Urothelium cell line (cell line): ENCODE results near the gene DCTN4.
"Not testable (repeated sequence)": the region's sequence is repeated elsewhere in the genome, so short reads cannot be mapped to it uniquely, and the experiment has no call there.

Source experiments
- DNase-seq: peaks from one replicate; pipeline ENCODE4 v3.0.0; 2011; ENCODE audit warnings: low spot score, mixed read lengths
- FAIRE-seq: peaks from 2 replicates; lab custom pipeline; 2011; peaks lifted over from hg19 to GRCh38; lab: Jason Lieb, UNC

Gene DCTN4

DNA sequence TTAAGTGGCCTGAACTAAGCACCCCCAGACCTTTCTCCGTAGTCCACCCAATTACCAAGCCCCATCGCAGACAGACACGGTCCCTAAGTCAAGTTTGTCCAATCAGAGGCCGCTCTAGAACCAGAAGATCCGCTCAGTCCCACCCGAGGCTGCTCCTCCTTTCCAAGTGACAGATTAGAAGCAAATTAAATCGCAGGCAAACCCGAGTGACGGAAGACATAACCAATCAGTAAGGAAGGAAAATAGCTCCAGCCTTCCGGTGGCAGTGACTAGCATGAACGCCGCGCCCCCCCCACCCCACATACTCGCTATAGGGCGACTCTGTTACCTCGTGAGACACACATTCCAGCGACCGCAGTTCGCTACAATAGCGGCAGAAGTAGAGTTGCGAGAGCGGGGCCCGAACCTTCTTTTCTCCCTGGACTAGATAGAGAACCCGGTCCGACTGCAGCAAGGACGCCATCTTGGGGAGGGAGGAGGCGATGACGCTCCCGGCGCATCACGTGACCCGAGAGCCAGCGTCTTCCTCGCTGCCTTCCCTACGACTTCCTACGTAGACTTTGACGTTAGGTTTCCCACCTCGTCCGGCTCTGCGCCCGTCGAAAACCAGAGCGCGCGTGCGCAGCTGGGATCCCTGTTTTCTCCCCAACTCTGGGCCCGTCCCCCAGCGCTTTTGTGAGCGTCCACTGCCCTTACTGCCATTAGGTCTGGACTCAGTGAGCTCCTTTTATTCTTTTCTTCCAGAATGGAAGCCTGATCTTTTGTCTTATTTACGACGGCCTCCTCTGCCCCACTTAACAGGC is at the start of gene DCTN4:
Gene DCTN4, minus strand, starts transcription at position 487 of the 803 bp plus-strand sequence. Its CDS starts 24 bp downstream, at position 463.
- FAIRE-seq (no peak), DNase-seq (peak; percentile 97)

DNA sequence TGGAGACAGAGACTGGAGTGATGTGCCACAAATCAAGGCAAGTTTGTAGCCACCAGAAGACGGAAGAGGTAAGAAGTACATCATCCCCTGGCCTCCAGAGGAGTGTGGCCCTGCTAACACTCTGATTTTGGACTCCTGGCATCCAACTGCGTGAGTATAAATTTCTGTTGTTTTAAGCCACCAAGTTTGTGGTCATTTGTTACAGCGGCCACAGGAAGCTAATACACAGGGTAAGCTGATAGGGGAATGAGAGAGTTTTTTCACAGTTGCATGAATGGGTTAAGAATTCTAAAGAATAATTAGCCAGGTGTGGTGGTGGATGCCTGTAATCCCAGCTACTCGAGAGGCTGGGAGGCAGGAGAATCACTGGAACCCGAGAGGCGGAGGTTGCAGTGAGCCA is 45.6 kb upstream of the DCTN4 start:
- DNase-seq = no peak
- FAIRE-seq = no peak

DNA sequence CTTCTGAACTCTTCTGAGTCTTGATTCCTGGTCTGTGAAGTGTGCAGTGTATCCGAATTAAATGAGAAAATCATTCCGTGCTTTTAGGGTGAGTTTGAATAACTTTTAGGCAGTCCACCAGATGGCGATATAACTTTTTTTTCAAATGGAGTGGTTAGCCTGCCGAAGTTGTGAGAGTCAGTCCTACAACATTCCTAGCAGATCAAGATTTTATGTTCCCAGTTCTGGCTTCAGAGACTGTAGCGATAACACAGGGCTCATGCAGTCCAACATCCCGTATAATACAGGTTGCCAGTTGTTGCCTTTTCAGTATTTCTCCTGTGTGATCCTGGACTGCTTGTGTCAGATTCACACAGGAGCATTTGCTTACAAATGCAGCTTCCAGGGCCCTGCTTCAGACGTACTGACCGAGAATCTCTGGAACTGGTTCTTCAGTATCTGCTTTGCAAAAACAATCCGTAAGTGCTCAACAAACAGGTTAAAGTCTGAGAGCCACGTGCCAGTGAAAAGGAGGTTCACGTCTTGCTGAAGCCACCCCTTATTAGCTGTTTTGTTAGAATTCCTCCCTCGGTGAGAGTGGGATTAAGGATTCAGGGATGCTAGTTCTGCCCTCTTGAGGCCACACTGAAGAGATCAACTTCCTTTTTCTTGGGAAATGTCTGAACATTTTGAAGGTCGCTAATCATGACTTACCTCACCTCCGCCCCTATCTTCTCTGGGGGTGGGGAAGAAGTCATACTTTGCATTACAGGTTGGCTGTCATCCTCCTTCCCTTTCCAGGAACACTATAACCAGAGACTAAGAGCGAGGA is 42.5 kb upstream of the DCTN4 start:
- FAIRE-seq (peak; percentile 85), DNase-seq (peak; percentile 73)

DNA sequence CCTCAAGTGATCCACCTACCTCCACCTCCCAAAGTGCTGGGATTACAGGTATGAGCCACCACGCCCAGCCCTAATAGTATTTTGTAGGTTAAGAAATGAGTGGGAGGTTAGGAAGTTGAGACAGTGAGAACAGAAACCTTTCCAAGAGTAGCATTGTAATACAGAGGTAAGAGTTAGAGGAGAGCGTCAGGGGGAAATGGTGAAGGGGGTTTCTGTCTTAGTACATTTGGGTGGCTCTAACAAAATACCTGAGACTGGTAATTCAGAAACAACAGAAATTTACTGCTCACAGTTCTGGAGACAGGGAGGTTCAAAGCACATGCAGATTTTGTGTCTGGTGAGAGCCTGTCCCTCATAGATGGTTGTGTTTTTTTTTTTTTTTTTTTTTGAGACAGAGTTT is 38.6 kb upstream of the DCTN4 start:
- DNase-seq (no peak), FAIRE-seq (no peak)

DNA sequence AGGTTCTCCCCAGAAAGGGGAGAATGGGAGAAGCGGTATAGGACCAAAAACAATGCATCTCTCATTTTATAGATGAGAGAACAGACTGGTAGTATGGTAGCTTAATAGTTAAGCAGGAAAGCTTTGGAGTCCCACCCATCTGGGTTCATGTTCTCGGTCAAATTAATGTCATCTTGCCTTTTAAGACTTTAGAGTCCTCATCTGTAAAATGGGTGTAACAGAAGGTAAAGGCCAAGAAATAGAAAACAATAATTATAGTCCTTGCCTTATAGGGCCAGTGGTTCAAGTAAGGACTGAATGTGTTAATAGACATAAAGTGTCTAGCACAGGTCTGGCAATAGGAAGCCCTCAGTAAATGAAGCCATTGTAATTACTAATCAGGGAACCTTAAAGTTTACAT is 36.1 kb upstream of the DCTN4 start:
- DNase-seq = no peak
- no peak for FAIRE-seq

DNA sequence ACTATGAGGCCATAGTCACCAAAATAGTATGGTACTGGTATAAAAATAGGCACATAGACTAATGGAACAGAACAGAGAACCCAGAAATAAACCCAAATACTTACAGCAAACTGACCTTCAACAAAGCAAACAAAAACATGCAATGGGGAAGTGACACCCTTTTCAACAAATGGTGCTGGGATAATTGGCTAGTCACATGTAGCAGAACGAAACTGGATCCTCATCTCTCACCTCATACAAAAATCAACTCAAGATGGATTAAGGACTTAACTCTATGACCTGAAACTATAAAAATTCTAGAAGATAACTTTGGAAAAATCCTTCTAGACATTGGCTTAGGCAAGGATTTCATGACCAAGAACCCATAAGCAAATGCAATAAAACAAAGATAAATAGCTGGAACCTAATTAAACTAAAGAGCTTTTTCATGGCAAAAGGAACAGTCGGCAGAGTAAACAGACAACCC is 34.6 kb upstream of the DCTN4 start:
- not testable (repeated sequence) for FAIRE-seq

DNA sequence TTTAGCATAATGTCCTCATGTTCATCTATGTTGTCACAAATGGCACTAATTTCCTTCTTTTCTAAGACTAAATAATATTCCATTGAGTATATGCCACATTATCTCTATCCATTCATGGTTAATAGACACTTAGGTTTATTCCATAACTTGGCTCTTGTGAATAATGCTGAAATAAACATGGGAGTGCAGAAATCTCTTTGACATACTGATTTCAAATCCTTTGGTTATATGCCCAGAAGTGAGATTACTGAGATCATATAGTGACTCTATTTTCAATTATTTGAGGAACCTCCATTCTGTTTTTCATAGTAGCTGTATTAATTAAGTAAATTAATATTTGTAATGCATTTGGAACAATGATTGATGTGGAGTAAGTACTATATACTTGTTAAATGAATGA is 32.7 kb upstream of the DCTN4 start:
- FAIRE-seq = no peak
- no peak for DNase-seq

More for the DNA sequence above, 34.6 kb upstream of the DCTN4 start:
- DNase-seq = not testable (repeated sequence)

DNA sequence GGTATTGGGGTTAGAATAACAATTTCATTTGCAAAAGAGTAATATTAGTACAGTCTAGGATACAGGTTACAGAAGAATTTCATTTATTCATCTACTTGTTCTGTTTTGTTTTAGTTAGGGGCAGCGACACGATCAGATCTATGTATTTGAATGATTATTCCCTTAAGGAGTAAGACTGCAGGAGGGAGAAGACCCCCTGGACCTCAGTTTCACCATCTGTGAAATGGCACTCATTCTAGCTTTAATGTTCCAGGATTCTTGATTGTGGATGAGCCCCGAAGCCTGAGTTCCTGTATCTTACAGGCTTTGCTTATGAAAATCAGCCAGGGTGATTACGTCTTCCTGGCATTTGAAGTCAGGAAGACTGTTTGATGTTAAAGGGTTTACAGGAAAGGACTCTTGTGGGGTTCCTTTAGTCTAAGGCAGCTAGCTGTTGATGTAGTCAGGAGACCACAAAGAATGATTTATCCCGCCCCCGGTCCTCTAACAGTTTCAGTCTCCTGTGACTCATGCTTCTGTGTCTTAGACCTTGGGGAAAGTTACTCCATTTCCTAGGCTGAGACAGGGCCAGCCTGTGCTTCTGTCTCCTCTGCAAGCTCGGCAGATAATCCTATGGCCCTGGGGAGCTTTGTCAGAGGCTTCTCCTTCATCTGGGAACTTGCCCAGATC is 31.3 kb upstream of the DCTN4 start:
- DNase-seq = peak; percentile 84
- no peak for FAIRE-seq

DNA sequence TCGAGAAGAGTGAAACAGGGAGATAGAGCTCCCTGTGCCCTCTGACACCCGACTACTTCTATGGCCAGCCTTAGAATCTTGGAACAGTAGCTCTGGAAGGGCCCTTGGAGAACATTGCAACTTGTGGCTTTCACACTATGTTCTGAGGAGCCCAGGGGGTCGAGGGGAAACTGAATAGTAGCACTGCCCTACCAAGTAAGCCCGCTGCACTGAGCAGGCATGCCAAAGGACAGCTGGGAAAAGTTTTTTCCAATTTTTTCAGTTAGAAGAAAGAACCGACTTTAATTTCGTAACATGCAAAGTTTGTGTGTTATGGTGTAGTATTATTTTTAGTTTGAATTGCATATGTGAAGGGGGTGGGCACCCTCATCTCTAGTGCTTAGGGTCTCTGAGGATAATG is 30.6 kb upstream of the DCTN4 start:
- no peak for FAIRE-seq
- no peak for DNase-seq

DNA sequence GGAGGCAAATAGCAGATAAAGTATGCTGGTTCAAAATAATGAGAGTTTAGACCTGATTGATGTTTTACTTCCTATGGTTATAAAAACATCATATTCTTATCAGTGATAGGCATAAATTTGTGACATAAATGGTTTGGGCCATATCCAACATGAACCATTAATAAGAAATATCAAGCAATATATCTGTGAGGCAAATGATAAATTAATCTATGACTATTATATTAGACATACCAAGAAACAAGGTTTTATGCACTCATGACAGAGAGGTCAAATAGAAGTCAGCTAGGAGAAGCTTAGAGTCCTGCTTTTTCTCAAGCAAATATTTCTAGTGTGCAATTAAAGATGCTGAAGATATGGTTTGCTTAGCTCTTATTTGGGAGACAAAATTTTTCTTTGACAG is 30.2 kb upstream of the DCTN4 start:
- no peak for FAIRE-seq

DNA sequence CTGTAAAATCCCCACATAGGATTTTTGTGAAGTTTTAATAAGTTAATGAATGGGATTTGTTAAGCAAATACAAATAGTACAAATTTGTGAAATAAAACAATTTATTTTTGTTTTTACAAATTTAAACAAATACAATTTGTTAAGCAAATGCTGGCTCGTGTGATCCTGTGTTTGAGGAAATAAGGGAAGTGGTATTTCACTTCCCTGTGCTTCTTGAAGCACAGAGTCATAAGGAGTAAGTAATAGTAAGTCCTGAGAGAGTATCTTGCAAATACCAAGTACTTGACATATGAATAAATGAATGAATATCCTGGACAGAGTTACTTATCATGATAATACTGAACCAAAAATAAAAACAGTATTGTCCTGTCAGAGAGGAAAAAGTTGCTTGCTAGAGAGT is 28.8 kb upstream of the DCTN4 start:
- FAIRE-seq (no peak), DNase-seq (no peak)

More for the DNA sequence above, 30.2 kb upstream of the DCTN4 start:
- DNase-seq = no peak

DNA sequence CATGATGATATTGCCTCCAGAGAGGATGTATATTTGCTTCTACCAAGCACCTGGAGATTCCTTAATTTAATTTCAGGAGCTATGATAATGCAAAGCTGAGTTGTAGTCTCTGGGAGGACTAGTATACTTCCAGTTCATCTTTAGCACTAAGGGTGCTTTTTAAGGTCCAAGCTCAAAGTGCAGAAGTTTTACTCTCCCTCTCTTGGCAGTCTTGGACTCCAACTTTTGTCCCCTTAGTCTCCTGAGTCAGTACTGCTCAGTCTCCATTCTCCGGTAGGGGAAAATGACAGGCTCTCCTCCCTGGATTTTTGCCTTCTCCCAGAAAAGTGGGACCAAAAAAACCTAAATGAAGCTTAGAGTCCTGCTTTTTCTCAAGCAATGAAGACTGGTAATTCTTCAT is 28.1 kb upstream of the DCTN4 start:
- DNase-seq (no peak), FAIRE-seq (no peak)

DNA sequence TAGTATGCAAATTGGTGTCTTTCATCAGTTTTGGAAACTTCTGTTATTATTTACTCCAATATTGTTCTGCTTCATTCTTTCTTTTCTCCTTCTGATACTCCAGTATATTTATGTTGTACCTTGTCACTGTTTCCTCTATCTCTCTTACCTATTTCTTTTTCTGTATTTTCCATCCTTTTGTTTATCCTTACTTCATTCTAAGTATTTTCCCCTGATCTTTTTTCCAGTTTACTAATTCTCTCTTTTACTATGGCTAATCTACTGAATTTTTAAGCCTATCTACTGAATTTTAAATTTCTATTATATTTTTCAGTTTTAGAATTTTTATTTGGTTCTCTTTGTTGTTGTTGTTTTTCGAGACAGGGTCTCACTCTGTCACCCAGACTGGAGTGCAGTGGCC is 27.1 kb upstream of the DCTN4 start:
- DNase-seq (no peak), FAIRE-seq (no peak)

DNA sequence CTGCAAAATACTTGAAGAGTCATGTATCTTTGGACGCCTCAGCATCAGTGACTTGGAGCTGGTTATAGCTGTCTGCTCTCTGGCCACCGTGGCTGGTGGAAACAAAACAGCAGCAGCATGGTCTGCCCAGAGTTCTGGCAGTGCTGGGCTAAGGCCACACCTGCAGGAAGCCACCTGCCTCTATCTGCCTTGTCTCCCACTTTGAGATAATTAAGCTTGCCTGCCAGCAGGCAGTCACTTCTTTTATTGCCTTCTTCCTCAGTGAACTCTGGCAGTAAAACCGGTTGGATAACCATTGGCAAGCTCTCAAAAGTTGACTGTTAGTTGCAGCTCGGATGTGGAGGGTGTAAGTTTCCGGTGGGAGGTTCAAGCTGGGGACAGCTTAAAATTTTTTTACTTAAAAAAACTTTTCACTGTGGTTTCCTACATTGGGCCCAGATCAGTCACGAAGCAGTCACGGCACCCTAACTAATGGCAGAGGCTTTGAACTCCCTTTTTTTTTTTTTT is 24.7 kb upstream of the DCTN4 start:
- FAIRE-seq (no peak), DNase-seq (peak; percentile 40)

DNA sequence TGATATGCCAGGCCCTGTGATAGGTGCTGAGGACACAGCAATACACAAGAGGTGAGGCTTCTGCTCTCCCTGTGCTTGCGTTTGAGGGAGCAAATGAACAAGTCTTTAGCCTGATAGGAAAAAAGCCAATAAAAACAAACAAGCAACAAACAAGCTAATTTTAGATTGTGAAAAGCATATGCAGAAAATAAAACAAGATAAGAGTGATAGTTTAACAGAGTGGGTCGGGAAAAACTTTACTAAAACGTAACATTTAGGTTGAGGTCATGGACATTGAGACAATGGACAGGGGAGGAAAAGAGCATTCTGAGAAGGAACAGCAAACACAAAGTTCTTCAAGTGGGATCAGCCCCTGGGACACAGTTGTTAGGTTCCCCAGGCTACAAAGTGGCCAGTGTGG is 24.0 kb upstream of the DCTN4 start:
- FAIRE-seq (no peak), DNase-seq (no peak)

DNA sequence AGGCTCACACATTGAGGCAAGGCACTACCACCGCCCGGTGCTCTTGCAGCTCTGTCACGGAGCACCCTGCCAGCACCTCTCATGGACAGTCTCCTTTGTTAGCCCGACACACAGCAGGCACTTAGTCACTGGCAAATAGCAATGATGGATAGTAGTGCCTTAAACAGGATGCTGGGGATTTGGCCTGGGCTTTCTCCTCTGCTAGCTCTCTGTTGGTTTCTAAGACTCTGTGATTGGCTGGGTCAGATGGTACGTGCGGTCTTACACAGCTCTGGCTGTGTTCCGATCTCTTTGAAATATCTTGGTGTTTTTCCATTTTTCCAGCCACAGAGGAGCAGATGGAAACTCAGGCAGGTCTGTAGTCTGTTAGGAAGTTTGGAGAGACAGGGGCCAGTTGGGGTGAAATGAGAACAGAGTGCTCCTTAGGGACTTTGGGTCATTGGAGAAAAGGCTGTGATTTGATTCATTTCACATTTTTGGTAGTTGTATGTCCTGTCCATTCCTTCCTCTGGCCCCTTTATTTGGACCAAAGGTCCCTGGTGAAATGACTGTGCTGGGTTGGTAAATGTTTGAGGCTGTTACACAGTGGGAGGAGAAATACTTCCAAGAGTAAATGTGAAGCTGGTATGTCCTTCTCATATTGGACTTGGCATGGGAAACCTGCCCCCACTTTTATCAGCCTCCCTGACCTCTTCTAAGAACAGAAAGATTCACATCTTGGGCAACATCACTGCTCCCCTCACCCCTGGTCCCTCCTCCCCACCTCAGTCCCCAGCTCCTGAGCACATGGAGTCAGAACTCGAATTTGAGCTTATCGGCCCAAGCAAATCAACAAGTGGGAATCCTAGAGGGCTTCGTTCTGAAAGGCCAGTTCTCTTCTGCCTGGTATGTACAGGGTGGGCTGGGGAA is 23.1 kb upstream of the DCTN4 start:
- FAIRE-seq = no peak
- DNase-seq = no peak

DNA sequence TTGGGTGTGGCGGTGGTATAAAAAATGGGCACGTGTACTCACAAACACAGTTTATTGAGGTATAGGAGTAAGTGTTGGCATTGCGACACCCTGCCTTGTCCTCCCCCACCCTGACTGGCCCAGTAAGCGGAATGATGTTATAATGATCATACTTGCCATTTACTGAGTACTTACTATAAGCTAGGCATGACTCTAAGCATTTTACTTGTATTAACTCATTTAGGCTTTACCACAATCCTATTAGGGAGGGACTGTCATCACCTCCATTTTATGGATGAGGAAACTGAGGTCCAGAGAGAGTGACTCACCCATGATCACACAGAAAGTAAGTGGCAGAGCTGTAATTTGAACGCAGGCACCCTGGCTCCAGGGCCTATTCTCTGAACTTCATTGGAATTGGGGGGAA is 22.0 kb upstream of the DCTN4 start:
- DNase-seq = no peak
- no peak for FAIRE-seq

DNA sequence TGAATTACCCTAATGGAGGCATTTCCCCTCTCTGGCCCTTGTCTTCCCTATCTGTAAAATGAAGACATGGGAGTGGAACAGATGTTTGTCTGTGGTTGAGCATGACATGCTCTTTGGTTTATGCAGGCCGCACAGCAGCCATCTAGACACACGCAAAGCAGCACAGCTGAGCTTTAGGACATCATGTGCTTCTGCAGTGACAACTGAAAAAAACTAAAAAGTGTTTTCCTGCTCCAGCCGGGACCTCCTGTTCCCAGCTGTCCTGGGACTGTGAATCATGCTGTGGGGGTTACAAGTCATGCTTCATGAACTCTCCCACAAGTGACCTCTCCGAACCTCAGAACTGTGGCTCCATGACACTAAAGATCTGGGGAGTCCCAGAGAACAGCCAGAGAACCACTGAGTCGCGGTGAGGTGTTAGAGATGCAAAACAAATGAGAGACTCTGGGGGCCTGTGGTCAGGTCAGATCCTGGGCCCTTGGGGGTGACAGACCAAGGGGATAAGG is 21.4 kb upstream of the DCTN4 start:
- FAIRE-seq (no peak), DNase-seq (no peak)

DNA sequence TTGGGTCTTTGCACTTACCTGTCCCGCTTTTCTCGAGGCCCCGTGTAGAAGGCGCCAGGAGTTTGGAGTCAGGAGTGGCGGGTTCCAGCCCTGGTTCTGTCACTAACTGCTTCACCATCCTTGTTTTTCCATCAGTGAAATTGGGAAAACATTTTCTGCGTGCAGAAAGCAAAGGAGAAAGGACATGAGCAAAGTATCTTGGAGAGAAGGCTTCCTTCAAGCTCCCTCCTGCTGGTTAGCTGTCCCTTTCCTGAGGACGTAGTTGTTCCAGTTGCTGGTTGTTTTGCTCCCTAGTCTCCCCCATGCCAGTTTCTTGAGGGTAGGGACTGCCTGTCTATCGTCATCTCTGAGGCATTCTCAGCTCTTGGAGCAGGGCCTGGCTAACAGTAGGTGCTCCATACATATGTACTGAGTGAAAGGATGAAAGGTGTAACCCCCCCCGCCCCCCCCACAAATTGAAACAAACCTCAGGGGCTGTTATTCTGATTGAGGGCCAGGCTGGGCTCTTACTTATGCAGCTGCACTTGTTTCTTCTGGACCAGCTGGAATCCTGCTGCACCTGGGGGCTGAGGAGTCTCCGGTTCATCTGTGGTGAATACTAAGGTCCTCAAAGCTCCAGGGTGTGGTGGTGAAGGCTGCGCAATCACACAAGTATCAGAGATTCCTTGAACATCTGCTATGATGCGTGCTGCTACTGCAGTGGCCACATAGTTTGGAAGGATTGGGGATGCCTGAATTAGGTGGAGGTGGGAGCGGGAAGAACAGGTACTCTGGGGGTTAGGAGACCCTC is 20.8 kb upstream of the DCTN4 start:
- DNase-seq = no peak
- no peak for FAIRE-seq
